Astrocyte (in vitro differentiated cells and primary cell): ENCODE results near the gene IRF4. TPM values are rescaled to one million over a fixed set of nuclear protein-coding genes. Genes with fewer than 3 reads are reported as not detected.
A peak's percentile ranks its signal among the peaks of the same experiment; 100 is the strongest.

ENCODE experiments used
- DNase-seq: peaks from one replicate; pipeline ENCODE4 v3.0.0-alpha.2; 2010; ENCODE audit warnings: low read depth
- FAIRE-seq: peaks from 2 replicates; lab custom pipeline; 2011; peaks lifted over from hg19 to GRCh38; lab: Jason Lieb, UNC
- H2AFZ ChIP-seq: 2 replicates; pipeline ENCODE4 v1.6.0; 2012; ENCODE audit warnings: low read depth, low read length, inconsistent platforms
- H3K27ac ChIP-seq: 2 replicates; pipeline ENCODE4 v1.5.1; 2011; ENCODE audit warnings: low read depth, low read length, inconsistent platforms
- H3K27me3 ChIP-seq: 2 replicates; pipeline ENCODE4 v1.6.0; 2011; ENCODE audit warnings: low read length, inconsistent platforms; ENCODE audit not compliant: insufficient read depth
- H3K36me3 ChIP-seq: 2 replicates; pipeline ENCODE4 v1.5.1; 2011; ENCODE audit warnings: low read length, inconsistent platforms; ENCODE audit not compliant: insufficient read depth
- H3K4me1 ChIP-seq: 2 replicates; pipeline ENCODE4 v1.5.1; 2011; ENCODE audit warnings: low read length, inconsistent platforms; ENCODE audit not compliant: insufficient read depth
- H3K4me2 ChIP-seq: 2 replicates; pipeline ENCODE4 v1.6.0; 2012; ENCODE audit warnings: low read length, inconsistent platforms
- H3K4me3 ChIP-seq: 2 replicates; pipeline ENCODE4 v1.5.1; 2011; ENCODE audit warnings: low read depth, mild to moderate bottlenecking, low read length, inconsistent platforms; ENCODE audit not compliant: insufficient read depth
- H3K79me2 ChIP-seq: 2 replicates; pipeline ENCODE4 v1.6.0; 2012; ENCODE audit warnings: mild to moderate bottlenecking, low read length, inconsistent platforms; ENCODE audit not compliant: insufficient read depth
- H3K9ac ChIP-seq: 2 replicates; pipeline ENCODE4 v1.6.0; 2012; ENCODE audit warnings: mild to moderate bottlenecking, low read length, inconsistent platforms
- H3K9me3 ChIP-seq: 2 replicates; pipeline ENCODE4 v1.5.1; 2012; ENCODE audit warnings: low read depth, mild to moderate bottlenecking, low read length, inconsistent platforms; ENCODE audit not compliant: insufficient read depth
- H4K20me1 ChIP-seq: 2 replicates; pipeline ENCODE4 v1.6.0; 2012; ENCODE audit warnings: low read length, inconsistent platforms; ENCODE audit not compliant: insufficient read depth
- H3K27ac Mint-ChIP-seq: one replicate; pipeline ENCODE4 v1.8.0; 2021; ENCODE audit warnings: mild to moderate bottlenecking, mixed read lengths; ENCODE audit not compliant: unreplicated experiment
- H3K27me3 Mint-ChIP-seq: one replicate; pipeline ENCODE4 v1.8.0; 2021; ENCODE audit warnings: low read depth, mixed read lengths; ENCODE audit not compliant: unreplicated experiment
- H3K36me3 Mint-ChIP-seq: one replicate; pipeline ENCODE4 v1.8.0; 2021; ENCODE audit warnings: low read depth, mixed read lengths; ENCODE audit not compliant: unreplicated experiment
- H3K4me1 Mint-ChIP-seq: one replicate; pipeline ENCODE4 v1.8.0; 2021; ENCODE audit warnings: low read depth, mixed read lengths; ENCODE audit not compliant: unreplicated experiment
- H3K4me3 Mint-ChIP-seq: one replicate; pipeline ENCODE4 v1.8.0; 2021; ENCODE audit warnings: mild to moderate bottlenecking, moderate library complexity, mixed read lengths; ENCODE audit not compliant: unreplicated experiment
- H3K9me3 Mint-ChIP-seq: one replicate; pipeline ENCODE4 v1.8.0; 2021; ENCODE audit warnings: mild to moderate bottlenecking, mixed read lengths; ENCODE audit not compliant: unreplicated experiment
- EZH2 ChIP-seq: IDR thresholded peaks from 2 replicates; pipeline ENCODE4 v1.6.1; 2012; ENCODE audit warnings: mild to moderate bottlenecking, low read length, inconsistent platforms; ENCODE audit not compliant: insufficient read depth
- total RNA-seq: library from RNA; stranded (reverse); gene quantifications from 2 replicates; pipeline ENCODE4 v1.2.1, GENCODE V29; 2021
- TF ChIP-seq, protein P1 (sequence below): IDR thresholded peaks from 2 replicates; pipeline ENCODE4 v1.5.1; 2011; ENCODE audit warnings: low read depth, mild to moderate bottlenecking, inconsistent platforms, low read length, moderate library complexity; ENCODE audit not compliant: insufficient read depth

The IRF4 gene
- total RNA-seq, 1 donor from 2014 or later: 0.30 TPM

DNA sequence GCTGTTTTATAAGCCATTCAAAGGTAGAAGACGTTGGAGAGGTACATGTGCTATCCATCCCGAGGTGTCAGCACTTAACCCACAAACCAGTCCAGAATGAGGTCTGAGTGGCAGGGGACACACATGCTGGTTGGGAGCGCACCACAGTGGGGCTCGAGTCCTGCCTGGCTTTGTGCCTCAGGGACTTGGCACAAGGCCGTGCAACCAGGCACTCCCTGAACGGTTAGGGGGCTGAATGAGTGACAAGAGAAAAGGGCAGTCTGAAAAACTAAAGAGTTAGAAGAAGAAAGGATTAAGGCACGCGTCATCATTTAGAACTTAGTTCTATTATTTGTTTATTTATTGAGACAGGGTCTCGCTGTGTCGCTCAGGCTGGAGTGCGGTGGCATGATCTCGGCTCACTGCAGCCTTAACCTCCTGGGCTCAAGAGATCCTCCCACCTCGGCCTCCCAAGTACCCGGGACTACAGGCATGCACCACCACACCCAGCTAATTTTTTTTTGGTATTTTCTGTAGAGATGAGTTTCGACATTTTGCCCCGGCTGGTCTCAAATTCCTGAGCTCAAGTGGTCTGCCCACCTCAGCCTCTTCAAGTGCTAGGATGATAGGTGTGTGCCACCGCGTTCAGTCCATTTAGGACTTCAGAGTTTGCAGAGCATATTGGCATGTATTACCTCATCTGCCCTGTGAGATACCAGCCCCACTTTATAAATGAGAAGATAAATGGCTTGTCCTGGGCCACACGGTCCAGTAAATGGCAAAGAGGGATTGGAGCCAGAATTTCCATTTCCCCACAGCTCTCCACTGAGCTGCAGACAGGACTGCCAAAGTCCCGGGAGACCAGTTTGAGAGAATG is 47.4 kb upstream of the IRF4 start:
- no peak for TF ChIP-seq EZH2
- TF ChIP-seq, protein P1, sequence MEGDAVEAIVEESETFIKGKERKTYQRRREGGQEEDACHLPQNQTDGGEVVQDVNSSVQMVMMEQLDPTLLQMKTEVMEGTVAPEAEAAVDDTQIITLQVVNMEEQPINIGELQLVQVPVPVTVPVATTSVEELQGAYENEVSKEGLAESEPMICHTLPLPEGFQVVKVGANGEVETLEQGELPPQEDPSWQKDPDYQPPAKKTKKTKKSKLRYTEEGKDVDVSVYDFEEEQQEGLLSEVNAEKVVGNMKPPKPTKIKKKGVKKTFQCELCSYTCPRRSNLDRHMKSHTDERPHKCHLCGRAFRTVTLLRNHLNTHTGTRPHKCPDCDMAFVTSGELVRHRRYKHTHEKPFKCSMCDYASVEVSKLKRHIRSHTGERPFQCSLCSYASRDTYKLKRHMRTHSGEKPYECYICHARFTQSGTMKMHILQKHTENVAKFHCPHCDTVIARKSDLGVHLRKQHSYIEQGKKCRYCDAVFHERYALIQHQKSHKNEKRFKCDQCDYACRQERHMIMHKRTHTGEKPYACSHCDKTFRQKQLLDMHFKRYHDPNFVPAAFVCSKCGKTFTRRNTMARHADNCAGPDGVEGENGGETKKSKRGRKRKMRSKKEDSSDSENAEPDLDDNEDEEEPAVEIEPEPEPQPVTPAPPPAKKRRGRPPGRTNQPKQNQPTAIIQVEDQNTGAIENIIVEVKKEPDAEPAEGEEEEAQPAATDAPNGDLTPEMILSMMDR: no peak
- Histone ChIP-seq H3K36me3 (no peaks in the 10 kb centered on the region), H3K4me3 (no peak overlapping the region), H3K4me2 (no peak overlapping the region), H3K9ac (no peak overlapping the region), H3K27me3 (no peaks in the 10 kb centered on the region), H2AFZ (no peak overlapping the region), H3K9me3 (no peaks in the 10 kb centered on the region), H3K79me2 (no peaks in the 10 kb centered on the region), H3K27ac (no peak overlapping the region), H3K4me1 (peaks cover 6% of the 10 kb centered on the region), H4K20me1 (peaks cover 13% of the 10 kb centered on the region)
- peaks cover 1% of the 10 kb centered on the region for H3K27me3 Mint-ChIP-seq
- peaks cover 20% of the 10 kb centered on the region for H3K36me3 Mint-ChIP-seq
- FAIRE-seq (no peak), DNase-seq (peak; percentile 64)
- H3K4me1 Mint-ChIP-seq: peaks cover 12% of the 10 kb centered on the region
- H3K9me3 Mint-ChIP-seq: peaks cover 17% of the 10 kb centered on the region
- no peak overlapping the region for H3K4me3 Mint-ChIP-seq
- peak overlapping the region; percentile 88 for H3K27ac Mint-ChIP-seq

DNA sequence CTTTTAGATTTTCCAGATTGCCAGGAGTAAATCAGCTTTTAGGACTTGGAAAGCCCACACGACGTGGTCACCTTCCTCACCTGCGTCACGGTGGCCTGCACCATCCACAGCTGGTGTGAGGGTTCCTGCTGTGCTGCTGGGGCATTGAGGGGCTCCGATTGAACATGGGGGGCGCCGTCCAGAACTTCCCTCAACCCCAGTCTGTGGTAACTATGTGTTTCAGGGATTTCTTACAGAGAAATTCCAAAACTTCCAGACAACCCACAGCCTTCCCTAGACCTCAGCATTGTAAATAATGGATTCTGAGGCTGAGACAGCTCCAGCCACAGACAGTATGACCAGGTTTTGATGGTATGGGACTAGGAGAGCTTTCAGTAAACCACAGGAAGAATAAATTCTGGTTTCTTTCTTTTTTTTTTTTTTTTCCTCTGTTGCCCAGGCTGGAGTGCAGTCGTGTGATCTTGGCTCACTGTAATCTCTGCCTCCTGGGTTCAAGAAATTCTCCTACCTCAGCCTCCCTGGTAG is 46.7 kb upstream of the IRF4 start:
- H3K27me3 ChIP-seq: no peaks in the 10 kb centered on the region
- no peak overlapping the region for H3K4me2 ChIP-seq
- peaks cover 6% of the 10 kb centered on the region for H3K4me1 ChIP-seq
- no peaks in the 10 kb centered on the region for H3K79me2 ChIP-seq
- DNase-seq: peak; percentile 92
- Mint-ChIP-seq H3K36me3 (peaks cover 24% of the 10 kb centered on the region), H3K27ac (peak overlapping the region; percentile 88), H3K4me3 (no peak overlapping the region), H3K9me3 (peaks cover 20% of the 10 kb centered on the region), H3K4me1 (peaks cover 11% of the 10 kb centered on the region), H3K27me3 (peaks cover 3% of the 10 kb centered on the region)
- FAIRE-seq: no peak
- H2AFZ ChIP-seq: no peak overlapping the region
- no peak for TF ChIP-seq EZH2
- TF ChIP-seq, protein P1: no peak
- H3K9me3 ChIP-seq: no peaks in the 10 kb centered on the region
- H3K27ac ChIP-seq: no peak overlapping the region
- H3K9ac ChIP-seq: no peak overlapping the region
- no peaks in the 10 kb centered on the region for H3K36me3 ChIP-seq
- H4K20me1 ChIP-seq: peaks cover 13% of the 10 kb centered on the region
- no peak overlapping the region for H3K4me3 ChIP-seq
